HG02763 (cell line): ENCODE data around the gene FGF21.
"Not testable (repeated sequence)": the region's sequence is repeated elsewhere in the genome, so short reads cannot be mapped to it uniquely, and the experiment has no call there.

Experiments
- ATAC-seq: cut with Tn5 transposase; IDR thresholded peaks from one replicate; pipeline ENCODE4 v1.9.1; 2021; ENCODE audit warnings: mild to moderate bottlenecking, moderate library complexity; ENCODE audit not compliant: unreplicated experiment

The FGF21 gene, protein sequence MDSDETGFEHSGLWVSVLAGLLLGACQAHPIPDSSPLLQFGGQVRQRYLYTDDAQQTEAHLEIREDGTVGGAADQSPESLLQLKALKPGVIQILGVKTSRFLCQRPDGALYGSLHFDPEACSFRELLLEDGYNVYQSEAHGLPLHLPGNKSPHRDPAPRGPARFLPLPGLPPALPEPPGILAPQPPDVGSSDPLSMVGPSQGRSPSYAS

GRCh38 chr19:48755084-48755641, at the start of gene FGF21:
FGF21 (plus strand) TSS chr19:48755524; CDS start chr19:48756237, 713 bp downstream.
- ATAC-seq, result no peak

DNA sequence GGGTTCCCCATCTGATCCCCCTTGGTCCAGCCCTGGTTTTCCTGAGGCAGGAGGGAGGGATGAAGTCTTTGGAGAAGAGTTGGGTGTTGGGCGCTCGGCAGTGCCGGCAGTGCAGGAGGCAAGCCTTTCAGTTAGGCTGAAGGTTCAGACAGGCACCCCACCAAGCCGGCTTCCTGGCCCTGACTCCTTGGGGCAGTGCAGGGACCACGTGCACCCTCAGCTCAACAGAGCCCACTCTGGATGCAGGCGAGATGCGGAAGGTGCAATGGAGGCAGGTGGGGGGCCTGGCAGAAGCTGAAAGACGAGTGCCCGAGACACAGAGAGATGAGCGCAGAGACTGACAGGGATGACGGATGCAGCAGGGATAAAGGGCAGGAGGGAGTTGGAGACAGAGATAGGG, 46.9 kb upstream of the FGF21 start:
- ATAC-seq, result no peak

- ATAC-seq, result no peak
Measured at GRCh38 chr19:48711106-48711662, 44.1 kb upstream of the FGF21 start.

- no peak for ATAC-seq
Measured at GRCh38 chr19:48713041-48713863, 42.1 kb upstream of the FGF21 start.

GRCh38 chr19:48713864-48714755, 41.2 kb upstream of the FGF21 start:
- ATAC-seq, result peak; percentile 91

GRCh38 chr19:48714759-48715675, 40.3 kb upstream of the FGF21 start:
- ATAC-seq, result no peak

DNA sequence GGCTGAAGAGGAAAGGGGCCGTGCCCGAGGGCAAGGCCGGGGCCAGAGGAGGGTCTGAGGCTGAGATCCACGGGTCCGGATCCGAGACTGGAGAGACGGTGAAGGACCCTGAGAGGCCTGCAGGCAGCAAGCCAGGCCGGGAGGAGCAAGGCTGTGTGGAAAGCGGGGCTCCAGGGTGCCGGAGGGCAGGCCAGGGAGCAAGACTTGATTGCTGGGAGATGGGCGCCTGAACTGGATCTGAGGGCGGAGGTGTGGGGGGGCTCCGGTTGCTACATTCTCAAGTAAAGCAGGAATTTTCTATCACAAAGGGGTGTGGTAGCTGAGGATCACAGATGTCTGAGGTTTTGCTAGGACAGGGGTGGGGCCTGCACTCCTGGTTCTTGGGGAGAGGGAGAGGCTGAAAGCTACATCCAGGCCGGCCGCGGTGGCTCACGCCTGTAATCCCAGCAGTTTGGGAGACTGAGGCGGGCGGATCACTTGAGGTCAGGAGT, 39.6 kb upstream of the FGF21 start:
- ATAC-seq, result no peak

DNA sequence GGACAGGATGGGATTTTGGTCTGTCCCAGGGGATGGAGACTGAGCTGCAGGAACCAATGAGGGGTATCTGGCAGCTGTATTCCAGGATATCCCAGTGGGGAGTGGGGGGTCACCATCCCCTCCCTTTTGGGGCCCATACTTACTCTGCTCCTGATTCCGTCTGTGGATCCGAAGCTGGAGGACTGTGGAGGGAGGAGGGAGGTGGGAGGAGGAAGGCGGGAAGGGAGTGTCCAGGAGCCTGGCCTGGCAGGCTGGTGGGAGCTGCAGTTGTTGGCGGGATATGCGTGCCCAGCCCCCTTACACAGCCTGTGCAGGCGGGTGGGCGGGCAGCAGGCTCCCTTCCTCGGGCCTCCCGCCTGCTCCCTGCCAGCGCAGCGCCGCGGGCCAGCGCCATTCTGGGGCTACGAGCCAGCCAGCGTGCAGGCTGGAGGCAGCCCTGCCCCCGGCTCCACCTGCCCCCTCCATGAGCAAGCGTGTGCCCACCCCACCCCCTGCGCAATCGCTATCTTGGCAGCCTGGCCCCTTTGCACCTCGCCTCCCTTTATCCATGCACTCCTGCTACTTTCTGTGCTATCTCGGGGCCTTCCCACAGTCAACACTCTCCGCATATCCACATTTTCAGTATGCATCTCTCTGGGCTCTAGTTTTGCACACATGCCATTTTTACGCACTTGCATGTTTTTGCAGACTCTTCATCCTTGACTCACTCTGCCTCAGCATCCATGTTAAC, 38.6 kb upstream of the FGF21 start:
- ATAC-seq, result no peak

DNA sequence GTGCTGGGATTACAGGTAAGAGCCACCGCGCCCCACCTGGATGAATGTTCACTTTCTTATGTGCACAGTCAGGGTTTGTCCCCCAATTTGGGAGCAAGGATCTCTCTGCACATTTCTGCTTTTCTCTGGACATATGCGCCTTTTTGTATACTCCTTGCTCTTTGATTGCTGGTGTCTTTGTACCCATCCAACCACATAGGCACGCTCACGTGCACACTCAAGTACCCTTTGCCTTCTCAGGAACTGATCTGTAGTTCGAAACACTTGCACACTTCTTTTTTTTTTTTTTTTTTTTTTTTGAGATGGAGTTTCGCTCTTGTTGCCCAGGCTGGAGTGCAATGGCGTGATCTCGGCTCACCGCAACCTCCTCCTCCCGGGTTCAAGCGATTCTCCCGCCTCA, 37.2 kb upstream of the FGF21 start:
- not testable (repeated sequence) for ATAC-seq

GRCh38 chr19:48718711-48719231, 36.6 kb upstream of the FGF21 start:
- no peak for ATAC-seq

DNA sequence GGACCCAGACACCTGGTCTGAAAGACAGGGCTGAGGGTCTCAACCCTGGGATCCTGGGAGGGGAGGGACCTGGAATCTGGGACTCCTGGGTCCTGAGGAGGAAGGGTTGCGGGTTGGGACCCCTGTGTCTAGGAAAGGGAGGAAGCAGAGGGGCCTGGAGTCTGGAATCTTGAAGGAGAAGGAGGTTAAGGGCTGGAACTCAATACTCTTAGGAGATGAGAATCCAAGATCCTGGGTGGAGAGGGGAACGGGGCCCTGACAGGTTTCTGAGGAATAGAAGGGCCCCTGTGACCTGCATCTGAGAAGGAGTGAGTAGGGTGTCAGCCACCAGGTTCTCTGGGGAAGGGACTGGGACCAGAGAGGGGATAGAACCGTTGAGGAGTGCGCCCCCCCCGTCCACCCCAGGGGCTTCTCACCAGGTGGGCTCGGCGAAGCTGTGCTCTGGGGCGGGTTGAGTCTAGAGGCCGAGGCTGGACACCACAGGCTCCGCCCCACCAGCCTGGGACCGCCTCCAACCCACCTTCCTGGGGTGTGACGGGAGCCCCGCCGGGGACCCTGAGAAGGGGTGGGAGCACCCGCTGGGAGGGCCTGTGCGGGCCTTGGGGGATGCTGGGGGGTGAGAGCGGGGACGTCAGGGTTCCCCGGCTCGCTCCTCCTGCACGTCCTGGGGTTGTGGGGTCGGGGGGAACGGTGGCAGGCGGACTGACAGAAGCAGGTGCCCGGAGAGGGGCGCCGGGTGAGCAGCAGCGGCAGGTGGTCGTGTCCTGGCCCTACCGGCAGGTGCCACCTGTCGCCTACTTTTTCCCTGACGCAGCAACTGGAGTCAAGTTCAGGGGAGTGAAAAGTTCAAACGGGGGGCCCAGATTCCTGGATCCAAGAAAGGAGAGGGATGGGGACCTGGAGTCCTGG, 35.8 kb upstream of the FGF21 start, which contains the start of gene MAMSTR:
Gene MAMSTR, minus strand, starts transcription at position 463 of the 909 bp plus-strand sequence. CDS start 694 bp downstream, outside the sequence.
- no peak for ATAC-seq

GRCh38 chr19:48720251-48720612, 35.1 kb upstream of the FGF21 start:
- no peak for ATAC-seq

- ATAC-seq, result peak; percentile 85
Measured at GRCh38 chr19:48720613-48721296, 34.6 kb upstream of the FGF21 start.

DNA sequence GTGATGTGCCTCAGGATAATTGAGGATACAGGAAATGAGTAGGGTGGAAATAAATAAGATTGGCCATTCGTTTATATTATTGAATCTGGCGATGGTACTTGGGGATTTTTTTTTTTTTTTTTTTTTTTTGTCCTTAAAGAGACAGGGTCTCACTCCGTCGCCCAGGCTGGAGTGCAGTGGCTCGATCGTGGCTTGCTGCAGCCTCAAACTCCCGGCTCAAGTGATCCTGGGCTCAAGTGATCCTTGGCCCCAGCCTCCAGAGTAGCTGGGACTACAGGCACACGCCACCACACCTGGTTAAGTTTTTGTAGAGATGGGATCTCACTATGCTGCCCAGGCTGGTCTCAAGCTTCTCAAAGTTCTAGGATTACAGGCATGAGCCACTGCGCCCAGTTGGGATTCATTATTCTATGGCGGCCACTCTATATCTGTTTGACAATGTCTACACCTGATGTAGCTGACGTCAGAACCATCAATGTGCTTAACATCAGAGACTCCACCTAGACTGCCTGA, 33.1 kb upstream of the FGF21 start:
- no peak for ATAC-seq

DNA sequence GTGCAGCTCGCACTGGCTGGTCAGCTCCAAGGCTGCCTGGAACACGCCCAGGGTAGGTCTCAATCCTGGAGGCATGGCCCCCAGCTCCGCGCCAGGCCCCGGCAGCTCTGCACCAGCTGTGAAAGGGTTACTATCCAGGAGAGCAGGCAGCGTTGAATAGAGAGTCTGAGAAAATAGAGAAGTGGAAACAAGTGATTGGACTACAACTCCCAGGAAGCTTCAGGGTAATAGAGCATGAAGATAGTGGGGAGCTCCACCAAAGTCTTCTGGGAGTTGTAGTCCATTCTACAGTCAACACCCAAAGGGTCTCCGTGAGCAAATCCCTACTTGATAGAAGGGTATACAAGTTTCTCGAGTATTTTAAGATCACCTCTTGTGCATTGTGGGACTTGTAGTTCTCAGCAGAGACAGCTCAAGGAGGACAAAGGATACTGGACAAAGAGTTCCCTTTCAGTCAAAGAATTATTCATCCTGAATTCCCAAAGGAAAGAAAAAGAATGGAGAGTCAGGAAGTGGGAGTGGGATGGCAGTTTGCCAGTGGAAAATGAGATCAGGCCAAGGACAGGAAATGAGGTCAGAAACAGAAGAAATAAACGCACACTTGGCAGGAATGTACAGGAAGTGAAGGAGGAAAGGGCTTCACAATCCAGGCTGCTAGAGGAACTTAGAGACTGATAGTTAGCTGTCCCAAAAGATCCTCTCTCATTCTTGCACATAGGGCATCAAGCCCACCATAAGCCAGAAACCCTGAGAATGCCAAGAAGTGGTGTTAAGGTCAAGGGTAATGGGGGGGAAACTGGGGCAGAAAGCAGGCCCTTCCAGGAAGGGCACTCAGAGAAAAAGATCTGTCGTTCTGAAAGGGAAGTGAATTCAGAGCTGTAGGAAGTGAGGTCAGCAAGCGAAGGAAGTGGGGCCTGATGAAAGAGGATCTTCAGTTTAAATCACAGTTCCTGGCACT, 30.2 kb upstream of the FGF21 start:
- no peak for ATAC-seq

DNA sequence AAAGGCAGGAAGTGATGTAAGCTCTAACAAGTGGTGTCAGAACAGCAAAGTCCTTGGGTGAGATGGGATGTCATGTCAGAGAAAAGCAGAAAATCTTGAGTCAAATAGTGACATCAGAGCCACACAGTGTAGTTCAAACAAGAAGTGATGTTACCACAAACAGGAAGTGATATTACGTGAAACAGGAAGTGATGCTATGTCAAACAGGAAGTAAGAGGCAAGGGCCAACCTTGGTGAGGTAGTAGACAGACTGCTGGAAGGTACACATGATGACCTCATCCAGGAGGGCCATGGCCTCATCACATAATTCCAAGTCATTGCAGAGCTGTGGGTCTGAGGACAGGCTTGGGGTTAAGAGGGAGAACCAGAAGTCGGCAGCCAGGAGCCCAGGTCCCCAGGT, 28.8 kb upstream of the FGF21 start:
- no peak for ATAC-seq
